CD4-positive, alpha-beta memory T cell (primary cell): Measurements from ENCODE around the gene NUDT12. TPM values are rescaled to one million over a fixed set of nuclear protein-coding genes. Genes with fewer than 3 reads are reported as not detected.
A peak's percentile ranks its signal among the peaks of the same experiment; 100 is the strongest.

Source experiments
- CTCF ChIA-PET: fragments of 350-600 bp; sonication (Branson Sonifier 250); formaldehyde crosslinking; loops from one replicate; lab custom pipeline; 2021; ENCODE audit warnings: inconsistent platforms; ENCODE audit not compliant: partially characterized antibody; lab: Charles Lee
- POLR2A ChIA-PET: fragments of 350-600 bp; sonication (Branson Sonifier 250); formaldehyde crosslinking; loops from one replicate; lab custom pipeline; 2021; ENCODE audit not compliant: partially characterized antibody; lab: Charles Lee
- DNase-seq, 5 donors: peaks; one replicate each; pipeline versions ENCODE4 v3.0.0 to v3.0.0-alpha.2; 2020 to 2022; ENCODE audit warnings: mixed read lengths in 1 of 5
- H3K27ac ChIP-seq: one replicate; pipeline ENCODE4 v1.7.0; 2013; ENCODE audit warnings: low read depth, low read length
- H3K27me3 ChIP-seq: 2 replicates; pipeline ENCODE4 v1.7.0; 2013; ENCODE audit warnings: mild to moderate bottlenecking, low read length, moderate library complexity; ENCODE audit not compliant: insufficient read depth
- H3K36me3 ChIP-seq: 2 replicates; pipeline ENCODE4 v1.7.0; 2013; ENCODE audit warnings: mild to moderate bottlenecking, low read length, moderate library complexity; ENCODE audit not compliant: insufficient read depth
- H3K4me1 ChIP-seq: 2 replicates; pipeline ENCODE4 v1.7.0; 2013; ENCODE audit warnings: mild to moderate bottlenecking, low read length, moderate library complexity; ENCODE audit not compliant: insufficient read depth
- H3K4me3 ChIP-seq, 2 donors: one replicate each; pipeline ENCODE4 v1.7.0; 2013; ENCODE audit warnings: low read length in 2 of 2, mild to moderate bottlenecking in 1 of 2
- H3K9me3 ChIP-seq, 2 donors: one replicate each; pipeline ENCODE4 v1.7.0; 2013; ENCODE audit warnings: low read length in 2 of 2, control low read depth in 1 of 2; ENCODE audit not compliant: control insufficient read depth in 1 of 2
- H3K27ac Mint-ChIP-seq, 7 donors: one replicate each; pipeline ENCODE4 v1.8.0; 2020 to 2021; ENCODE audit warnings: mixed read lengths in 7 of 7, mild to moderate bottlenecking in 6 of 7, inconsistent platforms in 3 of 7, moderate library complexity in 3 of 7
- H3K27me3 Mint-ChIP-seq, 2 donors: one replicate each; pipeline ENCODE4 v1.8.0; 2020 to 2021; ENCODE audit warnings: mixed read lengths in 2 of 2
- H3K36me3 Mint-ChIP-seq, 2 donors: one replicate each; pipeline ENCODE4 v1.8.0; 2020 to 2021; ENCODE audit warnings: mixed read lengths in 2 of 2, inconsistent platforms in 1 of 2, mild to moderate bottlenecking in 1 of 2
- H3K4me1 Mint-ChIP-seq, 4 donors: one replicate each; pipeline ENCODE4 v1.8.0; 2020 to 2021; ENCODE audit warnings: mixed read lengths in 4 of 4, mild to moderate bottlenecking in 1 of 4
- H3K4me3 Mint-ChIP-seq, 8 donors: one replicate each; pipeline ENCODE4 v1.8.0; 2020 to 2021; ENCODE audit warnings: mixed read lengths in 8 of 8, mild to moderate bottlenecking in 7 of 8, moderate library complexity in 6 of 8, inconsistent platforms in 3 of 8
- H3K9me3 Mint-ChIP-seq, 8 donors: one replicate each; pipeline ENCODE4 v1.8.0; 2020 to 2021; ENCODE audit warnings: mixed read lengths in 8 of 8, mild to moderate bottlenecking in 5 of 8, inconsistent platforms in 3 of 8, moderate library complexity in 1 of 8
- intact Hi-C: fragments of 100-400 bp; cut with micrococcal nuclease; formaldehyde crosslinking; loops from one replicate; pipeline ENCODE4 v1.15.1; 2023
- polyA plus RNA-seq, 2 donors: library from polyadenylated mRNA; unstranded; fragments of 300-500 nt; fragmentation: Illumina TruSeq; gene quantifications; one replicate each; pipeline ENCODE4 v1.2.3, GENCODE V29; 2021
- total RNA-seq, 2 experiments: library from RNA; stranded (reverse); gene quantifications; one replicate each; pipeline ENCODE4 v1.2.3, GENCODE V29; 2021

The NUDT12 gene
- total and polyA plus RNA-seq, 4 experiments from 2014 or later, result 0.61 to 2.8 (median 1.6) TPM

DNA sequence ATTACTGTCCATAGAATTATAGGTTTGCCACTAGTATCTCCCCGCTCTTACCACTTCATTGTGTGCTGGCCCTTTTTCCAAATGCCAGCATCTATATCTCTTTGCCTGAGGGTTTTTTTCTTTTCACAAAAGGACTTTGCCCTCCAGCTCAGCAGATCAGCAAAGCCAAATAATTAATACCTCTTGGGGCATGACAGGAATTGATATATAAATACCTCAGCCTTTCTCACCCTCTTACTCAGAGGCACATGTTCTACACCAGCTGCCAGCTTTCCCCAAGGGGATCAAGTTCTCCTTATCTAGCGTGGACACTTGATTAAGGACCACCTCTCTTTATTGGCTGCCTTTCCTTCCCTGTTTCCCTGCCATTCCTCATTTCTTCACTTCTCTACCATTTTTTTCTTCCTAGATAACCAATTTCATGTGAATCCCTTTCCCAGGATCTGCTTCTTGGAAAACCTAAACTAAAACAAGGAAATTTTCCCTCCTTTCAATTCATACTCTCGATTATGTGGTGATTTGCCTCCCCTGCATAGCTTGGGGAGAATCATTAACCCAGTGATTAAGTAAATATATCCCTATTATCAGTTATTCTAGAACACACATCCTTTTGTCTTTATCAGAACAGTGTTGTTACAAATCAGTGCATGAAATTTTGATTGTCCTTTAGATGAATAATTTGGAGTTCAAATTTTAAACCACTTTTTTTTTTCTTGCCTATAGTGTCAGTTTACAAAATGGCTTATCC, 6.9 kb upstream of the NUDT12 start:
- H3K27me3 Mint-ChIP-seq, result peaks cover 0 to 5% of the 10 kb centered on the region in 2 donors
- no peak overlapping the region for H3K27ac ChIP-seq
- no peaks in the 10 kb centered on the region for H3K36me3 ChIP-seq
- ChIA-PET CTCF (no interaction called here), POLR2A (no interaction called here)
- no peaks in the 10 kb centered on the region for H3K36me3 Mint-ChIP-seq
- H3K9me3 Mint-ChIP-seq, result peaks cover 0 to 4% (median 0%) of the 10 kb centered on the region in 8 donors
- H3K27ac Mint-ChIP-seq, result no peak overlapping the region
- DNase-seq, result no peak
- H3K4me3 ChIP-seq, result no peak overlapping the region
- H3K4me3 Mint-ChIP-seq, result no peak overlapping the region
- H3K9me3 ChIP-seq, result no peaks in the 10 kb centered on the region
- intact Hi-C loops, result no loop called here
- no peaks in the 10 kb centered on the region for H3K4me1 ChIP-seq
- no peaks in the 10 kb centered on the region for H3K4me1 Mint-ChIP-seq
- no peaks in the 10 kb centered on the region for H3K27me3 ChIP-seq

DNA sequence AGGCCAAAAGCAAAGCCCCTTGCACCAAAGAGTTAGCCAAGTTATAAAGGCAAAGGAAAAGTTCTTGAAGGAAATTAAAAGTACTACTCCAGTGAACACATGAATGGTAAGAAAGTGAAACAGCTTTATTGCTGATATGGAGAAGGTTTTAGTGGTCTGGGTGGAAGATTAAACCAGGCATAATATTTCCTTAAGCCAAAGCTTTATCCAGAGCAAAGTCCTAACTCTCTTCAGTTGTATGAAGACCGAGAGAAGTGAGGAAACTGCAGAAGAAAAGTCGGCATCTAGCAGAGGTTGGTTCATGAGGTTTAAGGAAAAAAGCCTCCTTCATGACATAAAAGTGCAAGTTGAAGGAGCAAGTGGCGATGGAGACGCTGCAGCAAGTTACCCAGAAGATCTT, 3.1 kb upstream of the NUDT12 start:
- H3K4me3 ChIP-seq, result no peak overlapping the region
- H3K27me3 ChIP-seq, result no peaks in the 10 kb centered on the region
- no peak overlapping the region for H3K27ac ChIP-seq
- no peak overlapping the region for H3K4me3 Mint-ChIP-seq
- H3K36me3 ChIP-seq, result no peaks in the 10 kb centered on the region
- peaks cover 0 to 2% (median 0%) of the 10 kb centered on the region in 8 donors for H3K9me3 Mint-ChIP-seq
- H3K4me1 ChIP-seq, result peaks cover 3% of the 10 kb centered on the region
- H3K27ac Mint-ChIP-seq, result no peak overlapping the region
- H3K27me3 Mint-ChIP-seq, result peaks cover 0 to 5% of the 10 kb centered on the region in 2 donors
- CTCF ChIA-PET, result no interaction called here
- intact Hi-C loops, result no loop called here
- peaks cover 3 to 19% (median 16%) of the 10 kb centered on the region in 4 donors for H3K4me1 Mint-ChIP-seq
- DNase-seq, result no peak
- POLR2A ChIA-PET, result no interaction called here
- no peaks in the 10 kb centered on the region for H3K9me3 ChIP-seq
- no peaks in the 10 kb centered on the region for H3K36me3 Mint-ChIP-seq

DNA sequence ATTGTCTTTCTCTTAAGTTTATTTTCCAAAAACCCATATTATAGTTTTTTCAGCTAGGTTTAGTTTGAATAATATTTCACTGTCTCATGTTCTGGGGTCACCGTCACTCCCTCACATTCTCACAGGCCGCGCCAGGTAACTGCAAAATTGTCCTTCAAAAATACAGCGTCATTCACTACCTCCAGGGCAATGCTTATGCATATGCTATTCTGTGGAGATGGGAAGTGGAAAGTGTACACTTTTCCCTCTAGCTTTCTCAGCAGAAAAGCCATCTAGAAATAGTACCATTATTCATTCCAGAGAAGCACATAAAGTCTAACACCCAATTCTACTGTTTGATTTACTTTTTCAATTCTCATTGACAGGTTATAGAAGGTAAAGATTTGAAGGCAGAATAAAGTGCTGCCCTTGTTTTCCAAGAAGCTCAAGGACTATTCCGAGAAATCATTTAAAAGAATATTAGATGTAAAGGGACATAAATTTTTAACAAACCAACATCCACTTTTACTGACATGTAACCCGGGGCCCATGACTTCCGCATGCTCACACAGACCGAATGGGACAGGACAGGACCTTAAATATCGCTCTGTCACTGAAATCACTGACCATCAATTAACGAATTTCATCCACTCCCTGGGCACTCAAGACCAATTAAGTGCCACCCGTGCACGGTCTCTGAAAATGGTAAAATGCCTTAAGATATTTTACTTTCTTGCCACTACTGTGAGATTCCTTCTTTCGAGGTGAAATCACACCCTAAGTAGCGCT, 720 bp downstream of the NUDT12 start:
- DNase-seq, result no peak
- Mint-ChIP-seq H3K36me3 (no peaks in the 10 kb centered on the region), H3K4me3 (peak overlapping the region; percentile 77 to 91 (median 86)), H3K9me3 (peaks cover 0 to 2% (median 0%) of the 10 kb centered on the region in 8 donors), H3K4me1 (peaks cover 3 to 19% (median 16%) of the 10 kb centered on the region in 4 donors), H3K27ac (peak overlapping the region in 5 of 7 donors; percentile 32 to 88 (median 43)), H3K27me3 (peaks cover 0 to 5% of the 10 kb centered on the region in 2 donors)
- Histone ChIP-seq H3K27ac (no peak overlapping the region), H3K4me3 (peak overlapping the region in 1 of 2 donors; percentile 46), H3K9me3 (no peaks in the 10 kb centered on the region), H3K27me3 (no peaks in the 10 kb centered on the region), H3K36me3 (no peaks in the 10 kb centered on the region), H3K4me1 (peaks cover 3% of the 10 kb centered on the region)
- ChIA-PET POLR2A (no interaction called here), CTCF (no interaction called here)
- intact Hi-C loops, result no loop called here

DNA sequence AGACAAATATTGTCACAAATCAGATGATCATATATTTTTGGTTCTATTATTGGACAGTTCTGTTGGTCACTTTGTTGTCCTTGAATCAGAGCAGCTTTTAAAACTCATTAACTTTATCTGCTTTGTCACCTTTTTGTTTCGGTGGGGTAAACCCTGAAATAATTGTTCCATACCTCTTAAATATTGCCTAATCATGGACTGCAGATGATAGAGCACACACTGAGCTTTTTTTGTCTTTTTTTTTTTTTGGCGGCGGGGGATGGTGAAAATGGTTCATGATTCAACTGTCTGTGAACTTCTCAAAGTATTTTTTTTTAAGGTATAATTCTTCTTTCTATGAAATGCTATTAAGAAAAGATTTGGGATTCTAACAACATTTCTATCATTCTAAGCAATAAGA, 1.8 kb downstream of the NUDT12 start:
- CTCF ChIA-PET, result interaction anchor here (0.7 kb wide), 1 partner anchor 604 kb away, joined by 3 read pairs; no protein-coding TSS in a partner anchor
- Histone ChIP-seq H3K4me3 (no peak overlapping the region), H3K4me1 (peaks cover 3% of the 10 kb centered on the region), H3K9me3 (no peaks in the 10 kb centered on the region), H3K27me3 (no peaks in the 10 kb centered on the region), H3K36me3 (no peaks in the 10 kb centered on the region), H3K27ac (no peak overlapping the region)
- POLR2A ChIA-PET, result no interaction called here
- no peak for DNase-seq
- Mint-ChIP-seq H3K27ac (no peak overlapping the region), H3K4me1 (peaks cover 3 to 19% (median 16%) of the 10 kb centered on the region in 4 donors), H3K27me3 (peaks cover 0 to 5% of the 10 kb centered on the region in 2 donors), H3K4me3 (no peak overlapping the region), H3K9me3 (peaks cover 0 to 2% (median 0%) of the 10 kb centered on the region in 8 donors), H3K36me3 (no peaks in the 10 kb centered on the region)
- intact Hi-C loops, result no loop called here

DNA sequence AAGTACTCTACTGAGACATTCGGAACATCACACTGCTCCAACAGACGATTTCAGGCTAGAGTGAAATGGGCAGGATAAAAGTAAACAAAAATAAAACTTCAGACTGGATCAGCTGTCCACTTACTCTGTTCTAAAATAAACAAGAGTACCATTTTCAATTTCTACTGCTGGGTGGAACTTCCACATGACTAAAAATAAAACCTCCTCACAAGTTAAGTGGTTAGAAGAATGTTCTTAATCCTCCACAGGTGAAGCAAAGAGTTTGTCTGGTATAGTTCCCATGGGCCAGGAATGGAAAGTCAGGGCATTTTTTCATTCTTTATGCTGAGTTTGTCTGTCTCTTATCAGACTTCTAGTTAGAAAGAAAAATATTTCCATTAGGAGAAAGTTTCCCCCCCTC, 15.7 kb downstream of the NUDT12 start:
- CTCF ChIA-PET, result no interaction called here
- Histone ChIP-seq H3K4me3 (no peak overlapping the region), H3K4me1 (no peaks in the 10 kb centered on the region), H3K27ac (no peak overlapping the region), H3K9me3 (no peaks in the 10 kb centered on the region), H3K36me3 (no peaks in the 10 kb centered on the region), H3K27me3 (no peaks in the 10 kb centered on the region)
- POLR2A ChIA-PET, result no interaction called here
- Mint-ChIP-seq H3K4me3 (no peak overlapping the region), H3K36me3 (peaks cover 0 to 1% of the 10 kb centered on the region in 2 donors), H3K27ac (no peak overlapping the region), H3K27me3 (no peaks in the 10 kb centered on the region), H3K9me3 (no peaks in the 10 kb centered on the region), H3K4me1 (no peaks in the 10 kb centered on the region)
- DNase-seq, result no peak
- intact Hi-C loops, result no loop called here

DNA sequence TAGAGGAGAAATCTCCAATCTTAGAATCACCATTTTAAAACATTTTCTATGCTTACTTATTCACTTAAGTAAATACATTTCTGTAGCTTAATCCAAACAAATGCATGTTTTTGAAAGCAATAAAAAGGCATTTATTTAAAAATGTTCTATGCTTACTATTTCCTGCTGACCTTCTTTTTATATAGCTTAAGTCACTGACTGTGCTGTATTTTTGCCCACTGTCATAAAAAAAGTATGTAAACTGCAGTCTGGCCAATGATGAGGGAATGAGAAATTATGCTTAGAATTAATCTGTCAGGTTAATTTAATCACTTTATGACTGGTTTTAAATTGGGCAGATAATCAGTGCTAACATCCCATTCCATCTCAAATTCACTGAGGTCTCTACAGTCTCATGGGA, 20.1 kb downstream of the NUDT12 start:
- POLR2A ChIA-PET, result no interaction called here
- H3K9me3 Mint-ChIP-seq, result no peaks in the 10 kb centered on the region

DNA sequence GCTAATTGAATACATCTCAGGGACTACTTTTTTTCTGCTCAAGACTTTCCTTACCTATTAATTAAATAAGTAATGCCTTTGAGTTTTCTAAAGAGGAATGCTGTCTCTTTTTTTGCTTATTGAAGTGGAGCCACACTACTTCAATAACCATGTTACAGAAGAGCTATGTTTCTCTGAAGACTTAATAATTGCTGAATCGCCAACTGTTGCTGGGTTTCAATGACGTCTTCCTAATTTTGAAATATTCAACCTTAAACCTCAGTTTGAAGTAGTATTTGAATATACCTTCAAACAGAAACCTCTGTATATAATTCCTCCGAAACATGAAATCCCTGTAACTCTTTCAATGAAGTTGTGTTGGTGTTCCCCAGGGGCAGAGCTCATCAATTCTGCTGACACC, 21.0 kb downstream of the NUDT12 start:
- no peak overlapping the region for H3K4me3 Mint-ChIP-seq
- intact Hi-C loops, result no loop called here
- Histone ChIP-seq H3K27me3 (no peaks in the 10 kb centered on the region), H3K36me3 (no peaks in the 10 kb centered on the region), H3K4me1 (no peaks in the 10 kb centered on the region), H3K9me3 (no peaks in the 10 kb centered on the region), H3K4me3 (no peak overlapping the region), H3K27ac (no peak overlapping the region)
- DNase-seq, result no peak
- no peaks in the 10 kb centered on the region for H3K4me1 Mint-ChIP-seq
- no peaks in the 10 kb centered on the region for H3K36me3 Mint-ChIP-seq
- POLR2A ChIA-PET, result no interaction called here
- CTCF ChIA-PET, result no interaction called here
- H3K9me3 Mint-ChIP-seq, result no peaks in the 10 kb centered on the region
- no peak overlapping the region for H3K27ac Mint-ChIP-seq
- H3K27me3 Mint-ChIP-seq, result no peaks in the 10 kb centered on the region

More for the DNA sequence above, 20.1 kb downstream of the NUDT12 start:
- CTCF ChIA-PET, result no interaction called here
- no peak overlapping the region for H3K27ac ChIP-seq
- no peaks in the 10 kb centered on the region for H3K36me3 ChIP-seq
- H3K4me1 Mint-ChIP-seq, result no peaks in the 10 kb centered on the region
- H3K9me3 ChIP-seq, result no peaks in the 10 kb centered on the region
- no peak overlapping the region for H3K4me3 ChIP-seq
- no peak overlapping the region for H3K27ac Mint-ChIP-seq
- intact Hi-C loops, result no loop called here
- no peak for DNase-seq
- H3K27me3 Mint-ChIP-seq, result no peaks in the 10 kb centered on the region
- no peaks in the 10 kb centered on the region for H3K36me3 Mint-ChIP-seq
- no peaks in the 10 kb centered on the region for H3K4me1 ChIP-seq
- no peak overlapping the region for H3K4me3 Mint-ChIP-seq
- no peaks in the 10 kb centered on the region for H3K27me3 ChIP-seq
